Endothelial cell of umbilical vein (primary cell): ENCODE data around the gene FSTL3. TPM values are rescaled to one million over a fixed set of nuclear protein-coding genes. Genes with fewer than 3 reads are reported as not detected.

Experiments used
- BruUV-seq: library from RNA; stranded (reverse); fragments of 400-500 nt; replicated peaks from 2 replicates; lab custom pipeline; 2021; lab: Mats Ljungman, UMichigan
- CTCF ChIA-PET: fragments of 300-600, 350-600 bp; sonication (Branson Sonifier 250); formaldehyde crosslinking; loops from one replicate; lab custom pipeline; 2021; ENCODE audit warnings: antibody characterized with exemption, inconsistent platforms; lab: Charles Lee
- POLR2A ChIA-PET: fragments of 300-600, 350-600 bp; sonication (Branson Sonifier 250); formaldehyde crosslinking; loops from one replicate; lab custom pipeline; 2021; ENCODE audit warnings: antibody characterized with exemption, inconsistent platforms; lab: Charles Lee
- DNase-seq: peaks from one replicate; pipeline ENCODE4 v3.0.0-alpha.2; 2011; ENCODE audit warnings: low read depth, low spot score
- FAIRE-seq: peaks from 2 replicates; lab custom pipeline; 2011; peaks lifted over from hg19 to GRCh38; lab: Jason Lieb, UNC
- H2AFZ ChIP-seq: 2 replicates; pipeline ENCODE4 v1.6.0; 2012; ENCODE audit warnings: low read depth, low read length, control low read depth, inconsistent platforms
- H3K27ac ChIP-seq: 2 replicates; pipeline ENCODE4 v1.5.1; 2011; ENCODE audit warnings: low read depth, mild to moderate bottlenecking, control low read depth, low read length, moderate library complexity; ENCODE audit not compliant: insufficient read depth
- H3K27me3 ChIP-seq, 2 experiments: 2 replicates each; pipeline versions ENCODE4 v1.6.0 to v1.6.1; 2011; ENCODE audit warnings: low read length in 2 of 2, mixed read lengths in 1 of 2; ENCODE audit not compliant: control insufficient read depth in 2 of 2, insufficient read depth in 2 of 2
- H3K36me3 ChIP-seq, 2 experiments: 2 replicates in 1 of 2; 3 replicates in 1 of 2; pipeline ENCODE4 v1.5.1; 2011; ENCODE audit warnings: low read length in 2 of 2, mild to moderate bottlenecking in 1 of 2, moderate library complexity in 1 of 2; ENCODE audit not compliant: control insufficient read depth in 2 of 2, insufficient read depth in 2 of 2; ENCODE audit errors: extremely low read depth in 1 of 2
- H3K4me1 ChIP-seq: 3 replicates; pipeline ENCODE4 v1.5.1; 2011; ENCODE audit warnings: mild to moderate bottlenecking, low read length; ENCODE audit not compliant: control insufficient read depth, insufficient read depth; ENCODE audit errors: extremely low read depth
- H3K4me2 ChIP-seq: 2 replicates; pipeline ENCODE4 v1.6.1; 2011; ENCODE audit warnings: low read length, control low read depth, mixed read lengths; ENCODE audit not compliant: insufficient read depth
- H3K4me3 ChIP-seq, 3 experiments: fragments of 200-600 bp in 1 of 3; sonication (generic), shearing (Covaris generic) in 1 of 3; replicated peaks in 1 of 3; 2 replicates each; pipeline ENCODE4 v1.5.1; 2011 to 2016; ENCODE audit warnings: control low read depth in 3 of 3, low read length in 3 of 3, mild to moderate bottlenecking in 2 of 3, inconsistent platforms in 1 of 3, low read depth in 1 of 3, moderate library complexity in 1 of 3; ENCODE audit not compliant: insufficient read depth in 1 of 3
- H3K79me2 ChIP-seq: 2 replicates; pipeline ENCODE4 v1.6.0; 2012; ENCODE audit warnings: low read length, inconsistent platforms; ENCODE audit not compliant: control insufficient read depth, insufficient read depth
- H3K9ac ChIP-seq: replicated peaks from 2 replicates; pipeline ENCODE3; 2011; ENCODE audit warnings: low read length, control low read depth; ENCODE audit not compliant: insufficient read depth; ENCODE audit errors: extremely low read depth
- H3K9me1 ChIP-seq: replicated peaks from 3 replicates; pipeline ENCODE4 v1.6.0; 2011; ENCODE audit warnings: mild to moderate bottlenecking, low read length; ENCODE audit not compliant: control insufficient read depth, insufficient read depth; ENCODE audit errors: extremely low read depth
- H3K9me3 ChIP-seq: replicated peaks from 2 replicates; pipeline ENCODE4 v1.5.1; 2012; ENCODE audit warnings: low read length, inconsistent platforms; ENCODE audit not compliant: control insufficient read depth, insufficient read depth
- H4K20me1 ChIP-seq: replicated peaks from 2 replicates; pipeline ENCODE3; 2011; ENCODE audit warnings: mild to moderate bottlenecking, low read length; ENCODE audit not compliant: control insufficient read depth, insufficient read depth; ENCODE audit errors: extremely low read depth
- EZH2 ChIP-seq: IDR thresholded peaks from 2 replicates; pipeline ENCODE4 v1.6.1; 2012; ENCODE audit warnings: borderline replicate concordance, low read depth, mild to moderate bottlenecking, moderate library complexity, low read length, inconsistent platforms; ENCODE audit not compliant: severe bottlenecking
- FOS ChIP-seq: IDR thresholded peaks from 2 replicates; pipeline ENCODE4 v1.6.1; 2011; ENCODE audit warnings: mild to moderate bottlenecking, low read length, moderate library complexity, borderline replicate concordance; ENCODE audit not compliant: insufficient read depth
- GATA2 ChIP-seq: IDR thresholded peaks from 2 replicates; pipeline ENCODE4 v1.7.0; 2011; ENCODE audit warnings: low read depth, mild to moderate bottlenecking, moderate library complexity, mixed read lengths, low read length; ENCODE audit not compliant: insufficient read length, insufficient read depth
- JUN ChIP-seq: IDR thresholded peaks from 2 replicates; pipeline ENCODE4 v1.6.1; 2011; ENCODE audit warnings: borderline replicate concordance, low read depth; ENCODE audit not compliant: insufficient read length, insufficient read depth
- MYC ChIP-seq: IDR thresholded peaks from one replicate; pipeline ENCODE4 v1.6.1; 2011; ENCODE audit warnings: mild to moderate bottlenecking, low read depth, low read length
- POLR2A ChIP-seq: IDR thresholded peaks from 2 replicates; pipeline ENCODE4 v1.6.1; 2012; ENCODE audit warnings: low read depth, mild to moderate bottlenecking, control low read depth, low read length
- POLR2AphosphoS5 ChIP-seq: IDR thresholded peaks from 2 replicates; pipeline ENCODE4 v1.6.1; 2012; ENCODE audit warnings: low read depth, mild to moderate bottlenecking, control low read depth, low read length, moderate library complexity; ENCODE audit not compliant: insufficient read depth
- dilution Hi-C: fragments of 300-500 bp; cut with MboI; formaldehyde crosslinking; loops from one replicate; pipeline ENCODE4 v1.15.0; 2019; ENCODE audit warnings: low sequenced_read_pairs; ENCODE audit not compliant: extremely low pct_ligation_motif_present
- intact Hi-C: fragments of 100-400 bp; cut with micrococcal nuclease; formaldehyde crosslinking; loops from one replicate; pipeline ENCODE4 v1.10.0; 2022
- polyA plus RNA-seq, 4 experiments: library from polyadenylated mRNA; depleted of rRNA in 3 of 4; stranded (reverse) in 3 of 4; unstranded in 1 of 4; fragments of >200 nt; gene quantifications; 2 replicates each; pipeline versions ENCODE4 v1.2.1 to v1.2.3, GENCODE V29; 2011 to 2012; ENCODE audit warnings: missing spikeins in 1 of 4
- total RNA-seq: library from RNA; stranded (reverse); gene quantifications from 2 replicates; pipeline ENCODE4 v1.2.3, GENCODE V29; 2021
- TF ChIP-seq, protein P1 (sequence below): IDR thresholded peaks from 2 replicates; pipeline ENCODE4 v1.6.1; 2011; ENCODE audit not compliant: insufficient read depth, insufficient read length
- TF ChIP-seq, protein P2 (sequence below), 2 donors: IDR thresholded peaks; 1 replicate in 1 of 2; 2 replicates in 1 of 2; pipeline ENCODE4 v1.5.1; 2011; ENCODE audit warnings: low read length in 2 of 2, mild to moderate bottlenecking in 2 of 2, moderate library complexity in 2 of 2, control low read depth in 1 of 2, inconsistent platforms in 1 of 2, low read depth in 1 of 2; ENCODE audit not compliant: insufficient read depth in 1 of 2; ENCODE audit errors: extremely low read depth in 1 of 2

Gene FSTL3
- total and polyA plus RNA-seq, 2 donors (not counting 3 experiments of a cell fraction or from before 2014, with no cell fraction given), result 19.9 to 45.2 TPM

DNA sequence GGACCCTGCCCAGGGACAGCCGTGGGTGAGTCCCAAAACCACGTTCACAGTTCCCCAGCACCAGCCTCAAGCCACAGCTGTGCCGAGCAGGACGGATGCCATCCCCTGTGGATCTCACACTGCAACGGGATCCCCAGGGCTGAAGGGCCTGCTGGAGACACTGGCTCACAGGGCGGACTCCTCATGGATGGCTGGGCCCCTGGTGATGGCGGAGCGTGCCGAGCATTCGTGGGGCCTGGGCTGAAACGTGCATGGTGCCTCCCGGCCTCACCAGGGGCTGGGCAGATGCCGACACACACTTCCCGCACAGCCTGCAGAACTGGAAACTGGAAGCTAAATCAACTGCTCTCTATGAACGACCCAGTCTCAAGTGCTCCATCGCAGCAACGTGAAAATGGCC is 22.8 kb upstream of the FSTL3 start:
- no peak for FAIRE-seq
- Histone ChIP-seq H3K9ac (no peak overlapping the region), H3K9me1 (no peaks in the 10 kb centered on the region), H4K20me1 (no peaks in the 10 kb centered on the region), H3K4me2 (no peak overlapping the region), H3K79me2 (peaks cover 61% of the 10 kb centered on the region), H2AFZ (no peak overlapping the region), H3K4me3 (no peak overlapping the region), H3K27me3 (no peaks in the 10 kb centered on the region), H3K27ac (no peak overlapping the region), H3K4me1 (no peaks in the 10 kb centered on the region), H3K36me3 (peaks cover 4 to 19% of the 10 kb centered on the region in 2 experiments), H3K9me3 (no peaks in the 10 kb centered on the region)
- BruUV-seq, result no TSS peak
- CTCF ChIA-PET, result no interaction called here
- TF ChIP-seq POLR2AphosphoS5, result no peak
- TF ChIP-seq MYC, result no peak
- TF ChIP-seq, protein P1, sequence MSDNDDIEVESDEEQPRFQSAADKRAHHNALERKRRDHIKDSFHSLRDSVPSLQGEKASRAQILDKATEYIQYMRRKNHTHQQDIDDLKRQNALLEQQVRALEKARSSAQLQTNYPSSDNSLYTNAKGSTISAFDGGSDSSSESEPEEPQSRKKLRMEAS, result no peak
- TF ChIP-seq, protein P2, sequence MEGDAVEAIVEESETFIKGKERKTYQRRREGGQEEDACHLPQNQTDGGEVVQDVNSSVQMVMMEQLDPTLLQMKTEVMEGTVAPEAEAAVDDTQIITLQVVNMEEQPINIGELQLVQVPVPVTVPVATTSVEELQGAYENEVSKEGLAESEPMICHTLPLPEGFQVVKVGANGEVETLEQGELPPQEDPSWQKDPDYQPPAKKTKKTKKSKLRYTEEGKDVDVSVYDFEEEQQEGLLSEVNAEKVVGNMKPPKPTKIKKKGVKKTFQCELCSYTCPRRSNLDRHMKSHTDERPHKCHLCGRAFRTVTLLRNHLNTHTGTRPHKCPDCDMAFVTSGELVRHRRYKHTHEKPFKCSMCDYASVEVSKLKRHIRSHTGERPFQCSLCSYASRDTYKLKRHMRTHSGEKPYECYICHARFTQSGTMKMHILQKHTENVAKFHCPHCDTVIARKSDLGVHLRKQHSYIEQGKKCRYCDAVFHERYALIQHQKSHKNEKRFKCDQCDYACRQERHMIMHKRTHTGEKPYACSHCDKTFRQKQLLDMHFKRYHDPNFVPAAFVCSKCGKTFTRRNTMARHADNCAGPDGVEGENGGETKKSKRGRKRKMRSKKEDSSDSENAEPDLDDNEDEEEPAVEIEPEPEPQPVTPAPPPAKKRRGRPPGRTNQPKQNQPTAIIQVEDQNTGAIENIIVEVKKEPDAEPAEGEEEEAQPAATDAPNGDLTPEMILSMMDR (IDR thresholded peaks at IDR 0.05; ENCODE audit: extremely low read depth in 1 of 2, insufficient read depth in 1 of 2, low read depth in 1 of 2, low read length in 2 of 2), result no peak
- no peak for TF ChIP-seq EZH2
- DNase-seq, result no peak
- dilution Hi-C loops, result no loop called here
- intact Hi-C loops, result no loop called here
- POLR2A ChIA-PET, result no interaction called here

DNA sequence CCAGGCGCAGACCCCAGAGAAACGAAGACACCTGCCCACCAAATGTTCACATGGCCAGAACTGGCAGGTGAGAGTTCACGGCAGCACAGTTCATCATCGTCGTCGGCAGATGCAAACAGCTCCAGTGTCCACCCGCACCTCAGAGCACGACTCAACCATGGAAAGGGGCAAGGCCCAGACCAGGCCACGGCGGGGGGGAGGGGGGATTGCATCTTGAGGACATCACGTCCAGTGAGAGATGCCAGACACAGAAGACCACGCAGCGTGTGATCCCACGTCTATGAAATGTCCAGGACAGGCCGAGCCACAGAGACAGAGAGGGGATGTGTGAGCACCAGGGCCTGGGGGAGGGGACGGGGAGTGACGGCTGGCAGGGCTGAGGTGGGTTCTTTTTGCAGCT is 20.5 kb upstream of the FSTL3 start:
- no TSS peak for BruUV-seq
- intact Hi-C loops, result no loop called here
- Histone ChIP-seq H3K9ac (no peak overlapping the region), H3K9me3 (no peaks in the 10 kb centered on the region), H3K4me3 (no peak overlapping the region), H3K27ac (no peak overlapping the region), H3K4me2 (no peak overlapping the region), H3K27me3 (no peaks in the 10 kb centered on the region), H3K79me2 (peaks cover 83% of the 10 kb centered on the region), H3K4me1 (peaks cover under 1% of the 10 kb centered on the region), H4K20me1 (no peaks in the 10 kb centered on the region), H3K9me1 (no peaks in the 10 kb centered on the region), H3K36me3 (peaks cover 0 to 15% of the 10 kb centered on the region in 2 experiments), H2AFZ (no peak overlapping the region)
- dilution Hi-C loops, result no loop called here
- POLR2A ChIA-PET, result no interaction called here
- FAIRE-seq (no peak), DNase-seq (no peak)
- TF ChIP-seq, protein P2 (IDR thresholded peaks at IDR 0.05; ENCODE audit: extremely low read depth in 1 of 2, insufficient read depth in 1 of 2, low read depth in 1 of 2, low read length in 2 of 2), result no peak
- TF ChIP-seq MYC, result no peak
- TF ChIP-seq, protein P1, result no peak
- TF ChIP-seq FOS, result no peak
- TF ChIP-seq POLR2AphosphoS5, result no peak
- TF ChIP-seq EZH2, result no peak
- TF ChIP-seq JUN, result no peak
- no peak for TF ChIP-seq POLR2A
- no peak for TF ChIP-seq GATA2
- CTCF ChIA-PET, result no interaction called here
